CD4-positive, alpha-beta T cell (primary cell): ENCODE results near the gene KCND2. TPM values are rescaled to one million over a fixed set of nuclear protein-coding genes. Genes with fewer than 3 reads are reported as not detected.

Experiments used
- ATAC-seq: fragments of 200-7000 bp; cut with Tn5 transposase; one replicate; pipeline ENCODE4 v1.10.0; 2022; ENCODE audit warnings: mild to moderate bottlenecking; ENCODE audit not compliant: poor library complexity
- CTCF ChIA-PET: fragments of 350-600 bp; sonication (Branson Sonifier 250); formaldehyde crosslinking; loops from one replicate; lab custom pipeline; 2021; ENCODE audit warnings: antibody characterized with exemption, inconsistent platforms; lab: Charles Lee
- POLR2A ChIA-PET: fragments of 350-600 bp; sonication (Branson Sonifier 250); formaldehyde crosslinking; loops from one replicate; lab custom pipeline; 2021; ENCODE audit warnings: antibody characterized with exemption, inconsistent platforms; lab: Charles Lee
- DNase-seq, 14 experiments: peaks; one replicate each; pipeline ENCODE4 v3.0.0-alpha.2; 2013 to 2020; ENCODE audit warnings: mixed read lengths in 2 of 14
- H3K27ac ChIP-seq, 2 donors: one replicate each; pipeline versions ENCODE4 v1.5.1 to v1.7.0; 2013; ENCODE audit warnings: low read length in 2 of 2, low read depth in 1 of 2, mild to moderate bottlenecking in 1 of 2
- H3K27me3 ChIP-seq, 2 experiments: 1 replicate in 1 of 2; 2 replicates in 1 of 2; pipeline versions ENCODE4 v1.6.1 to v1.7.0; 2013; ENCODE audit warnings: low read length in 2 of 2, control low read depth in 1 of 2, mild to moderate bottlenecking in 1 of 2, moderate library complexity in 1 of 2; ENCODE audit not compliant: insufficient read depth in 2 of 2, control insufficient read depth in 1 of 2
- H3K36me3 ChIP-seq: one replicate; pipeline ENCODE4 v1.6.1; 2013; ENCODE audit warnings: low read length, control low read depth; ENCODE audit not compliant: insufficient read depth
- H3K4me1 ChIP-seq: one replicate; pipeline ENCODE4 v1.6.1; 2013; ENCODE audit warnings: low read length, control low read depth; ENCODE audit not compliant: insufficient read depth
- H3K4me3 ChIP-seq: one replicate; pipeline ENCODE4 v1.5.1; 2013; ENCODE audit warnings: mild to moderate bottlenecking, low read length, moderate library complexity
- H3K9me3 ChIP-seq, 2 experiments: 1 replicate in 1 of 2; 2 replicates in 1 of 2; pipeline versions ENCODE4 v1.6.1 to v1.7.0; 2013; ENCODE audit warnings: low read length in 2 of 2, mild to moderate bottlenecking in 2 of 2, control low read depth in 1 of 2, moderate library complexity in 1 of 2; ENCODE audit not compliant: control insufficient read depth in 1 of 2, insufficient read depth in 1 of 2
- H3K27ac Mint-ChIP-seq: one replicate; pipeline ENCODE4 v1.8.0; 2020; ENCODE audit warnings: mixed read lengths
- H3K27me3 Mint-ChIP-seq: one replicate; pipeline ENCODE4 v1.8.0; 2021; ENCODE audit warnings: mixed read lengths
- H3K36me3 Mint-ChIP-seq: one replicate; pipeline ENCODE4 v1.8.0; 2021; ENCODE audit warnings: low read depth, mixed read lengths
- H3K4me1 Mint-ChIP-seq: one replicate; pipeline ENCODE4 v1.8.0; 2021; ENCODE audit warnings: low read depth, mixed read lengths
- H3K4me3 Mint-ChIP-seq: one replicate; pipeline ENCODE4 v1.8.0; 2020; ENCODE audit warnings: mild to moderate bottlenecking, mixed read lengths
- H3K9me3 Mint-ChIP-seq: one replicate; pipeline ENCODE4 v1.8.0; 2020; ENCODE audit warnings: mixed read lengths
- CTCF ChIP-seq: fragments of 200-600 bp; IDR thresholded peaks from one replicate; pipeline ENCODE4 v1.8.0; 2022; ENCODE audit warnings: antibody characterized with exemption, mild to moderate bottlenecking
- intact Hi-C, 2 experiments: fragments of 100-400 bp; cut with DNase I in 1 of 2; cut with micrococcal nuclease in 1 of 2; formaldehyde crosslinking; loops; one replicate each; pipeline versions ENCODE4 v1.15.1 to v1.9.0; 2023 to 2025; cut with DNase I, micrococcal nuclease
- total RNA-seq, 174 experiments: library from RNA in 2 of 174; stranded (reverse) in 2 of 174; gene quantifications; one replicate each; pipeline ENCODE4 v1.2.3 and lab custom pipeline; 2021 to 2026

KCND2 gene
- total RNA-seq, 2 experiments from 2014 or later, result not detected

DNA sequence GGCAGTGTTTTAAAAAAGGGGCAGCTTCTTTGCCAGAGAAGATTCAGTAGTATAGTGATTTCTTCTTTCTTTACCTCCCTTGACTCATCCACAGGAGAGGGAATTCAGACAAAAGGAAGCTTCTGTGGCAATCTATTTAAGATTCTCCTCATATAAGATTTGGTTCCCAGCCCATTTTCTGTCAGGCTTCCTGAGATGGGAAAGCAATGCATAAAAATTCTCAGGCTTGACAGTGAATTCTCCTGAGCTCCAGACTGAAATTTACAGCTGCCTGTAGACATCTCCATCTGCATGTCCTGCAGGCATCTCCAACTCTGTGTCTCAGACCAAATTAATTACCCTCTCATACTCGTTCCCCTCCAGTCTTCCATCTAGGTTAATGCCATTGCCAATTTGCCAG, 512.1 kb downstream of the KCND2 start:
- ATAC-seq (no peak), DNase-seq (no peak)
- ChIA-PET CTCF (no interaction called here), POLR2A (no interaction called here)
- intact Hi-C loops, result no loop called here
- Mint-ChIP-seq H3K9me3 (no peaks in the 10 kb centered on the region), H3K36me3 (no peaks in the 10 kb centered on the region), H3K4me3 (no peak overlapping the region), H3K27ac (no peak overlapping the region), H3K27me3 (peaks cover 14% of the 10 kb centered on the region), H3K4me1 (no peaks in the 10 kb centered on the region)
- H3K9me3 ChIP-seq, result no peaks in the 10 kb centered on the region
- no peaks in the 10 kb centered on the region for H3K4me1 ChIP-seq
- TF ChIP-seq CTCF, result no peak
- peaks cover 0 to 4% of the 10 kb centered on the region in 2 experiments for H3K27me3 ChIP-seq
- no peaks in the 10 kb centered on the region for H3K36me3 ChIP-seq
- H3K4me3 ChIP-seq, result no peak overlapping the region
- H3K27ac ChIP-seq, result no peak overlapping the region

- POLR2A ChIA-PET, result interaction anchor here (0.6 kb wide), 1 partner anchor 260 kb away, joined by 3 read pairs; no protein-coding TSS in a partner anchor
- peaks cover 5% of the 10 kb centered on the region for H3K27me3 Mint-ChIP-seq
- no peaks in the 10 kb centered on the region for H3K4me1 ChIP-seq
- DNase-seq, result peak; percentile 22 to 69 (median 42)
- no peaks in the 10 kb centered on the region for H3K36me3 Mint-ChIP-seq
- intact Hi-C loops, result loop anchor here (1.0 to 5.0 kb wide), 5 partner anchors 150 to 316 kb away; no protein-coding TSS in a partner anchor
- no peaks in the 10 kb centered on the region for H3K4me1 Mint-ChIP-seq
- ATAC-seq, result no peak
- CTCF ChIA-PET, result interaction anchor here (0.8 to 0.9 kb wide), 3 partner anchors 14 to 17 kb away, joined by 3 read pairs; no protein-coding TSS in a partner anchor
- no peaks in the 10 kb centered on the region for H3K36me3 ChIP-seq
- no peak overlapping the region for H3K4me3 Mint-ChIP-seq
- H3K9me3 ChIP-seq, result no peaks in the 10 kb centered on the region
- no peaks in the 10 kb centered on the region for H3K9me3 Mint-ChIP-seq
- H3K27me3 ChIP-seq, result peaks cover 3 to 4% of the 10 kb centered on the region in 2 experiments
- no peak overlapping the region for H3K4me3 ChIP-seq
- H3K27ac ChIP-seq, result no peak overlapping the region
- TF ChIP-seq CTCF, result peak; percentile 80
- H3K27ac Mint-ChIP-seq, result no peak overlapping the region
These were observed 519.3 kb downstream of the KCND2 start for GRCh38 chr7:120792091-120792860.

- Mint-ChIP-seq H3K4me1 (no peaks in the 10 kb centered on the region), H3K36me3 (no peaks in the 10 kb centered on the region), H3K4me3 (no peak overlapping the region), H3K27me3 (peaks cover 5% of the 10 kb centered on the region), H3K27ac (no peak overlapping the region), H3K9me3 (no peaks in the 10 kb centered on the region)
- intact Hi-C loops, result loop anchor here (1.0 to 5.0 kb wide), 5 partner anchors 150 to 316 kb away; no protein-coding TSS in a partner anchor
- Histone ChIP-seq H3K4me3 (no peak overlapping the region), H3K36me3 (no peaks in the 10 kb centered on the region), H3K4me1 (no peaks in the 10 kb centered on the region), H3K9me3 (no peaks in the 10 kb centered on the region), H3K27ac (no peak overlapping the region), H3K27me3 (peaks cover 0 to 3% of the 10 kb centered on the region in 2 experiments)
- ChIA-PET POLR2A (interaction anchor here (0.6 kb wide), 1 partner anchor 260 kb away, joined by 3 read pairs; no protein-coding TSS in a partner anchor), CTCF (no interaction called here)
- TF ChIP-seq CTCF, result no peak
- ATAC-seq (no peak), DNase-seq (no peak)
These were observed 519.8 kb downstream of the KCND2 start for GRCh38 chr7:120792861-120793130.
